B cell (primary cell): ENCODE results near the gene BCAN.

Experiments
- CTCF ChIP-seq: fragments of 200-600 bp; IDR thresholded peaks from one replicate; pipeline ENCODE4 v1.8.0; 2022; ENCODE audit warnings: antibody characterized with exemption, mild to moderate bottlenecking
- EZH2 ChIP-seq: IDR thresholded peaks from 2 replicates; pipeline ENCODE4 v1.6.1; 2012; ENCODE audit warnings: borderline replicate concordance, low read depth, mild to moderate bottlenecking, moderate library complexity, low read length; ENCODE audit not compliant: insufficient read depth, poor library complexity, severe bottlenecking

- TF ChIP-seq EZH2 (no peak), CTCF (no peak)
These were observed 25.5 kb upstream of the BCAN start for GRCh38 chr1:156616463-156616862.
